GM10266 (cell line): ENCODE measurements around the gene SPOCK2.

ENCODE experiments used
- DNase-seq: peaks from one replicate; pipeline ENCODE4 v3.0.0; 2012; ENCODE audit errors: extremely low spot score
- TF ChIP-seq, protein P1 (sequence below): IDR thresholded peaks from 2 replicates; pipeline ENCODE4 v1.5.1; 2012; ENCODE audit warnings: mild to moderate bottlenecking, low read depth; ENCODE audit not compliant: control insufficient read depth, insufficient read depth; ENCODE audit errors: missing control alignments

SPOCK2 gene

GRCh38 chr10:72009425-72010081, 78.8 kb downstream of the SPOCK2 start:
- TF ChIP-seq, protein P1, sequence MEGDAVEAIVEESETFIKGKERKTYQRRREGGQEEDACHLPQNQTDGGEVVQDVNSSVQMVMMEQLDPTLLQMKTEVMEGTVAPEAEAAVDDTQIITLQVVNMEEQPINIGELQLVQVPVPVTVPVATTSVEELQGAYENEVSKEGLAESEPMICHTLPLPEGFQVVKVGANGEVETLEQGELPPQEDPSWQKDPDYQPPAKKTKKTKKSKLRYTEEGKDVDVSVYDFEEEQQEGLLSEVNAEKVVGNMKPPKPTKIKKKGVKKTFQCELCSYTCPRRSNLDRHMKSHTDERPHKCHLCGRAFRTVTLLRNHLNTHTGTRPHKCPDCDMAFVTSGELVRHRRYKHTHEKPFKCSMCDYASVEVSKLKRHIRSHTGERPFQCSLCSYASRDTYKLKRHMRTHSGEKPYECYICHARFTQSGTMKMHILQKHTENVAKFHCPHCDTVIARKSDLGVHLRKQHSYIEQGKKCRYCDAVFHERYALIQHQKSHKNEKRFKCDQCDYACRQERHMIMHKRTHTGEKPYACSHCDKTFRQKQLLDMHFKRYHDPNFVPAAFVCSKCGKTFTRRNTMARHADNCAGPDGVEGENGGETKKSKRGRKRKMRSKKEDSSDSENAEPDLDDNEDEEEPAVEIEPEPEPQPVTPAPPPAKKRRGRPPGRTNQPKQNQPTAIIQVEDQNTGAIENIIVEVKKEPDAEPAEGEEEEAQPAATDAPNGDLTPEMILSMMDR, result no peak
- DNase-seq, result no peak

- no peak for DNase-seq
- TF ChIP-seq, protein P1, result no peak
Observed at GRCh38 chr10:72009051-72009424, 79.3 kb downstream of the SPOCK2 start.
